Measurements from ENCODE around the gene JUN. TPM values are rescaled to one million over a fixed set of nuclear protein-coding genes. Genes with fewer than 3 reads are reported as not detected.
A peak's percentile ranks its signal among the peaks of the same experiment; 100 is the strongest.

JUN gene
- total and polyA plus RNA-seq, 2 of the 4 experiments (the other 2 are of a cell fraction): 46.6 to 89.1 TPM

- TF ChIP-seq RFX5 (IDR thresholded peaks at IDR 0.05; ENCODE audit: low read depth, low read length) (no peak), MAZ (IDR thresholded peaks at IDR 0.05; ENCODE audit: borderline replicate concordance, low read depth, low read length) (no peak), RCOR1 (IDR thresholded peaks at IDR 0.05; ENCODE audit: insufficient replicate concordance, low read length) (no peak), CHD1 (IDR thresholded peaks at IDR 0.05; ENCODE audit: low read depth, low read length) (no peak), FOS (IDR thresholded peaks at IDR 0.05; ENCODE audit: low read depth, low read length) (no peak), USF2 (IDR thresholded peaks at IDR 0.05; ENCODE audit: low read depth, low read length) (no peak)
- peak overlapping the region; percentile 95 for H4K91ac ChIP-seq (ENCODE audit: insufficient read depth, low read depth, low read length)
- H3K56ac ChIP-seq (ENCODE audit: extremely low read depth, insufficient read depth, low read length): peak overlapping the region; percentile 60; the same call in 1 of the 2 replicates
- H3K14ac ChIP-seq (replicated peaks; ENCODE audit: low read depth, low read length): peak overlapping the region; percentile 94
- CTCF ChIA-PET: no interaction called here
- peak overlapping the region; percentile 39 to 87; a peak in 3 of 4 replicates for H4K8ac ChIP-seq (ENCODE audit: low read depth in 2 of 2, low read length in 2 of 2)
- in situ Hi-C loops (cut with MboI; ENCODE audit: low sequenced_read_pairs): loop anchor here (25.0 kb wide), 1 partner anchor 1191 kb away; the partner anchor contains the start of gene CYP2J2
- H2BK20ac ChIP-seq (ENCODE audit: low read depth, low read length): peak overlapping the region; percentile 92
- no peak overlapping the region for H2AFZ ChIP-seq (replicated peaks; ENCODE audit: low read length, poor library complexity)
- 80% methylated on average over 2 of the region's 2 CpGs; no CpG with 5 or more reads in 1 of the 2 experiments for WGBS, 2 experiments (ENCODE audit: extremely low coverage in 2 of 2, insufficient read length in 1 of 2)
- no peak overlapping the region for H3K4me3 ChIP-seq (ENCODE audit: insufficient read depth, low read depth, low read length)
- no peak overlapping the region; the same call in 1 of the 2 replicates for H3K27ac ChIP-seq (ENCODE audit: insufficient read depth, low read length)
- peak overlapping the region; percentile 20 for H2AK9ac ChIP-seq (replicated peaks; ENCODE audit: low read depth, low read length, poor library complexity)
- ATAC-seq (ENCODE audit: low read depth) (peak; percentile 59), DNase-seq (peak; percentile 72)
- no peak overlapping the region; the same call in 1 of the 2 replicates for H3K9ac ChIP-seq (ENCODE audit: low read depth, low read length)
- peak overlapping the region; percentile 83 for H2AK5ac ChIP-seq (ENCODE audit: low read depth, low read length)
- peak overlapping the region; percentile 66; the same call in 1 of the 2 replicates for H3K23ac ChIP-seq (ENCODE audit: low read depth, low read length)
- no TSS peak for BruUV-seq (replicated peaks)
- peak overlapping the region; percentile 63; the same call in 1 of the 2 replicates for H3K18ac ChIP-seq (ENCODE audit: low read depth, low read length)
- peak overlapping the region; percentile 65 for H2BK5ac ChIP-seq (ENCODE audit: low read depth, low read length, poor library complexity, severe bottlenecking)
- peaks cover 0 to 3% of the 10 kb centered on the region in 2 experiments; a peak in 1 of 4 replicates for H3K79me1 ChIP-seq (ENCODE audit: low read depth in 1 of 2, low read length in 2 of 2)
- no peaks in the 10 kb centered on the region for H3K36me3 ChIP-seq (ENCODE audit: control insufficient read depth, insufficient read depth, low read length)
- no peaks in the 10 kb centered on the region for H3K9me3 ChIP-seq (ENCODE audit: control insufficient read depth, insufficient read depth, low read length)
- peak overlapping the region; percentile 65; the same call in 1 of the 2 replicates for H4K5ac ChIP-seq (ENCODE audit: low read depth, low read length)
- H3K4me2 ChIP-seq (ENCODE audit: low read depth, low read length): no peak overlapping the region; the same call in 1 of the 2 replicates
- H2BK15ac ChIP-seq (ENCODE audit: low read depth, low read length): peak overlapping the region; percentile 92
- H3K4me1 ChIP-seq (ENCODE audit: control insufficient read depth, insufficient read depth, low read length): peaks cover 7% of the 10 kb centered on the region
- H2BK120ac ChIP-seq (ENCODE audit: low read depth, low read length): peak overlapping the region; percentile 94
- H4K20me1 ChIP-seq (ENCODE audit: insufficient read depth, low read length): no peaks in the 10 kb centered on the region
- H3K9me1 ChIP-seq (ENCODE audit: insufficient read depth, low read length): peaks cover 13% of the 10 kb centered on the region
- H3K4ac ChIP-seq (ENCODE audit: low read depth, low read length): peak overlapping the region; percentile 93
- intact Hi-C loops (cut with micrococcal nuclease): loop anchor here (5.0 kb wide), 1 partner anchor 1201 kb away; no protein-coding TSS in a partner anchor
- POLR2A ChIA-PET (ENCODE audit: unreplicated experiment): interaction anchor here (1.6 kb wide), 1 partner anchor 9 kb away, joined by 6 read pairs; no protein-coding TSS in a partner anchor
- dilution Hi-C loops (cut with HindIII; ENCODE audit: low sequenced_read_pairs, unreplicated experiment): loop anchor here (25.0 kb wide), 1 partner anchor 1016 kb away; no protein-coding TSS in a partner anchor
- no peaks in the 10 kb centered on the region for H3K27me3 ChIP-seq (ENCODE audit: control insufficient read depth, insufficient read depth, low read length)
Measured at GRCh38 chr1:58746757-58747156, 37.1 kb downstream of the JUN start.

Data from IMR-90 (cell line).